Measurements from ENCODE around the gene CWC15.
"Not testable (repeated sequence)": the region's sequence is repeated elsewhere in the genome, so short reads cannot be mapped to it uniquely, and the experiment has no call there.

CWC15 gene

DNA sequence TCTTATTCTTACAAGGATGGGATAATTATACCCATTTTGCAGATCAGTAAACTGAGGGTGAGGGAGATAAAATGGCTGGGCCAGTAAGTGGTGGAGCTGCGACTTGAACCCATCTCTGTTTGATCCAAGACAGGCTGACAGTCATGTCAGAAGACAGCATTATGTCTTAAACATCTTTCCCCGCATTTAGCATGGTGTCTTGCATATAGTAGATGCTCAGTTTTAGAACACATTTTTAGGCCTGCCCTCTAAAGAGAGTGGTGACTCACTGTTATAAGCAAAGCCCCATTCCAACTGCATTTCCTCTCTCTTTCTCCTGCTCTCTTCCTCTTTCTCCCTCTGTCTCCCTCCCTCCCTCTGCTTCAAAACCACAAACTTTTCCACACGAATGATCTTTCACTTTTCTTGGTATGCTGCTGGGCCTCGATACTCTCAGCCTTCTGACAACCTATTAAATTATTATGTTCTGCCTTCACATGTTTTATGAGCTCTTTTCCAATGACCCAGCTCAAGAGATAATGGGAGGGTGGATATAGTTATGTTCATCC lies 25.2 kb downstream of the CWC15 start:
- no peak for DNase-seq

DNA sequence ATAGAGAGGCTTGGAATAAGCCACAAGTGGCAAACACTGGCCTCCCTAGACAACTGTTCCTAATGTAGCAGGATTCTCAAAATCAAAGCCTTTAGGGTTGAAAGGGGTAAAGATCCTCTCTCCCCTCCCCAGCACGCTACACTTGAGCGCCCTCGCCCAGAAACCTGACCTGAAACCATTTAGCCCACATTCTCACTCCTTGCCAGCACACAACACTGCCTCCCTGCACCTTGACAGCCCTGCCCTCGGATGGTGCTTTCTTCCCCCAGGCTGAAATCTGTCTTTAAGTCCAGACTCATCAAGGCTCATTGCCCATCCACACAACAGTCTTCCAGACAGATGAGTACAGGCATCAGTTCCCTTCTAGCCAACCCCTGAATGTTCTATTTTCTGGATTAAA lies 26.5 kb downstream of the CWC15 start:
- DNase-seq: no peak

DNA sequence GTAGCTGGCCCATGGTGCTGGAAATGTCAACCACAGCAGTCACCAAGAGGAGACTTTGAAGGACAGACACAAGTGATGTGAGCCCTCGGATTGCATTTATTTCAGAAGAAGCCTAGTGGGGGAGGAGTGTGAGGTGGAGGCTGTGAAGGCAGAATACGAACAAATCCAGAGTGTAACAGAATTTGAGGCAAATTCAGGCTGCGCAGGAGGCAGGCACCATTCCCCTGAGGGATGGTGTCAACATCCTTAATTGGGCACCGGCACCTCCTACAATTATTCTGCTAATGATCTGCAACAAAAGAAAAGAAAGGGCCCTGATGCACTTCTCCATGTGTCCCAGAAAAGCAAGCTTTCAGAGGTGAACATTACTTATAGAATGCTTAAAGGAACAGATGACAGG lies 32.2 kb downstream of the CWC15 start:
- no peak for DNase-seq

DNA sequence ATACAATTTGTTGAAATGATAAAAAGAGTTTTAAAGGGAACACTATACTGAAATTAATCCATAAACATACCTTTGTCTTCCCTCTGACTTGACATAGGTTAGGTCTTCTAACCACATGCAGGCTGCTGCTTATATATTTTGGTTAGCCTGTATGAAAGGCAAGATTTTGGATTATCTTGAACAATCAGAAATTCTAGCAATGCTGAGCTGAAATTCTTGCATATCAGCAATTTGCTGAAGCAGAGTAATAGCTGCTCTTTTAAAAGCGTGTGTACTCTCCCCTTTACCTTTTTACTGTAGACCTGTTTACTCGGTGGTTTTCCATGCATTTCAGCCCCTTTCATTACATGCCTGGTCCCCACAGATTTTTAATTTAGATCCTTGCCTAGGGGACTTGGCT lies 34.0 kb downstream of the CWC15 start:
- DNase-seq: no peak

DNA sequence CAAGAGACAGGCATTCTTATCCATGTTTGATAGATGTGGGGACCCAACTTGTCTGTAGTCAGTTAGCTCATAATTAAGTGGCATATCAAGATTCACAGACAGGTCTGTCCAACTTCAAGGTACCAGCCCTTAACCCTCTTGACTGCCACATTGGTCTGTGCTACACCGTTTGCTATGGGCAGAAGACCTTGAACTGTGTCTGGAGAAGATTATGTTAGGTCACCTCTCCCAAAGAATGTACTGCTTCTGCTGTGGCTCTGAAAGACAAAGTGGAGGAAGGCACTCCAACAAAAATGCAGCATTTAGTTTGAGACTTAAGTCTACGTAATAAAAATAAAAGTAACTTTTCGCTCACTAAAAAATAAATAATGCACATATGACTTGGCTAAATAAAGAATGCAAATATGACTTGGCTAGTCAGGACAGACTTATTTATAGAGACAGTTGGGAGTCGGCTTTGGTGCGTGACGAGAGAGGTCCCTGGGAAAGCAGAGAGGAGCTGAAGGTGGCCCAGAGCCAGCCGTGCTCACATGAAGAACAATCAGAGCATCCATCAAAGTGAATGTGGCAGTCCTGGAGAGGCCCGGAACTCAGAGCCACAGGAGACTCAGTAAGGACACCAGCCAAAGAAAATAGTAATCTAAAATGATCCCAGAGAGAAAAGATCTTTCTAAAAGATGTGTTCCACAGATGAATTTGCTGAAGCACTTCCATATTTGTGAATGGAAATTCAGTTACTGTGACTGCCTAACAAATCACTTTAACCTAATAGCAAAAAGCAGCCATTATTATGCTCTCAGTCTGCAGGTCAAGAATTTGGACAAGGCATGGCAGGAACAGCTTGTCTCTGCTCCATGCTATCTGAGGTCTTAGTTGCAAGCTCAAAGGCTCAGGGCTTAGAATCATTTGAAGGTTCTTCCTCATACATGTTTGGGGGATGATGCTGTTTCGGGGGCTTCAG lies 35.0 kb downstream of the CWC15 start:
- no peak for DNase-seq

DNA sequence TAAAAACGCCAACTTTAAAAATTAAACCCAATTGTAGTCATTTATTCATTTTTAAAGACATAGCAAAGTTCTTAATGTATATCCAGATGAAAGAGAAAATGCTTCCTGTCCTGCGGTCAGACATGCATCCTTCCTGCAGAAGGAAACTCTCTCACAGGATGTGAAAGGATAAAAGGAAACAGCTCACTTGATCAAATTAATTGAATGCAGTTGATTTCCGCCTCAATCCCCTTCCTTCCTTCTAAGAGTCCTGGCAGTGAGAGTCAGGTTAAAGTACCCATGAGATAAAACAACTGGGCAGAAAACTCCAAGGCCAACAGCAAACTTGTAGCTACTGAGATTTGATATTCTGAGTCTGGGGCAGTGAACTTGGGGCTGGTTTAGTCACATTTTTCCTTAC lies 38.5 kb downstream of the CWC15 start:
- no peak for DNase-seq

DNA sequence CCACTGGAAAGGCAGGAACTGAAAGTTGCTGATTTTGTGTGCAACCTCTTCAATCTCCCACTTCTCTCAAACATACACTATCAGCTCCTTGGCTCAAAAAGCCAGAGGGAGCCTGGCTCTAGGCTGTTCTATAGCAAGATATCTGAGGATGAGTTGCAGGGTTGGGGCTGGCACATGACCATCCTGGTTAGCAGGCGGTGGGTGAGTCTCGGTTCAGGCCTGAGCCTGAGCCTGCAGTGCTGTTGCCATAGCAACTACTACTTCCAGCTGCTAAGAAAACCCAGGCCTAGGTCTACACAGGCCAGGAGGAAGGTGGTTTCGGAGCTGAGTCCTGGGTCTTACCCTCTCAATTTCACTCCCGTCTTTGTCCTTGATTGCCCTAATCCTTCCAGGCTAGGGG lies 39.0 kb downstream of the CWC15 start:
- no peak for DNase-seq

DNA sequence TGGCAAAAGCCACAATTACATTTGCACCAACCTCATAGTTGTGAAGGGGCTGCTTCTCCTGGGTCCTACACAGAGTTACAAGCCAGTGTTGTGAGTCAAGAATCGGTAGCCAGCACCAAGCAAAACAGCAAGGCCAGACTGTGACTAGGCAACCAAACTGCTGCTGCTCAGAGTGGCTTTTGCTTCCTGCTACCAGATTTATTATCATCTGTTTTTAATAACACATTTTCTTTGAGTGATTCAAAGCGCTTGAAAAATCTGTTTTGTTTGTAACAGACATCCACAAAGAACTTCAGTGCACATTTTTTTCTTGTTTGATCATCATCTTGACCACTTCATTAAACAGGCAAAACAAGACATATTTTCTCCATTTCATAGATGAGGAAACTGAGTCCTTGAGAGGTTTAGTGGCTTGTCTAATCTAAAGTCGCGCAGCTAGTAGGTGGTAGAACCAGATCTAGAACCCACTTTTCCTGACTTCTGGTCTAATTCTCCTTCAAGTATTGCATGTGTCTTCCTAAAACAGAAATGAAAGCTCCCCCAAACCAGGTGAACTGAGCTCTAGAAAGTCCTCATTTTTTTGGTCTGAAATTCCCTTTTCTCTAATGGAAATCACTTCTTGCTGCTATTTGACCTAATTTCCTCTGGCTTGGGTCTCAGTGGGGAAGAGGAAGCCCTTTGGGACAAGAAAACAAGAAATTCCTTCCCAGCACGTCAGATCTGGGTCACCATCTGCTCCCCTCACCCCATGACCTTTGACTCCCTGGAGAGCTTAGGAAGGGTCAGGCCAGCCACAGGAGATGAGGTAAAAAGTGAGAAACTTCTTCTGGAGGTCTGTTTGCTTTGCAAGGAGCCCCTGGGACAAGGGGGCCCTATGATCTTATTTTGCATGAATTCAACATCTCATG lies 39.9 kb downstream of the CWC15 start:
- DNase-seq: no peak

DNA sequence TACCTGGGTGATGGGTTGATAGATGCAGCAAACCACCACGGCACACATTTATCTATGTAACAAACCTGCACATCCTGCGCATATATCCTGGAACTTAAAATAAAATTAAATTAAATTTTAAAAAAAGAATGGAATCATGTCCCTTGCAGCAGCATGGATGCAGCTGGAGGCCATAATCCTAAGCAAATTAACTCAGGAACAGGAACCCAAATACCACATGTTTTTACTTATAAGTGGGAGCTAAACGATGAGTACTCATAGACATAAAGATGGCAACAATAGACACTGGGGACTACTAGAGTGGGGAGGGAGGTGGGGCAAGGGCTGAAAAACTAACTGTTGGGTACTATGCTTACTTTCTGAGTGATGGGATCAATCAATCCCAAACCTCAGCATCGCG lies 40.9 kb downstream of the CWC15 start:
- DNase-seq: no peak

DNA sequence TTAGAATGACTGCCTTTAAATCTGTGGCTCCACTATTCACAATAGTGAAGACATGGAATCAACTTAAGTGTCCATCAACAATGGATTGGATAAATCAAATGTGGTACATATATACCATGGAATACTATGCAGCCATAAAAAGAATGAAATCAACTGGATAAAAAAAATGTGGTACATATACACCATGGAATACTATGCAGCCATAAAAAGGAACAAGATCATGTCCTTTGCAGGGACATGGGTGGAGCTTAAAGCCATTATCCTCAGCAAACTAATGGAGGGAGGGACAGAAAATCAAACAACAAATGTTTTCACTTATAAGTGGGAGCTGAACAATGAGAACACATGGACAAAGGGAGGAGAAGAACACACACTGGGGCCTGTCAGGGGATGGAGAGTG lies 41.3 kb downstream of the CWC15 start:
- DNase-seq: not testable (repeated sequence)

DNA sequence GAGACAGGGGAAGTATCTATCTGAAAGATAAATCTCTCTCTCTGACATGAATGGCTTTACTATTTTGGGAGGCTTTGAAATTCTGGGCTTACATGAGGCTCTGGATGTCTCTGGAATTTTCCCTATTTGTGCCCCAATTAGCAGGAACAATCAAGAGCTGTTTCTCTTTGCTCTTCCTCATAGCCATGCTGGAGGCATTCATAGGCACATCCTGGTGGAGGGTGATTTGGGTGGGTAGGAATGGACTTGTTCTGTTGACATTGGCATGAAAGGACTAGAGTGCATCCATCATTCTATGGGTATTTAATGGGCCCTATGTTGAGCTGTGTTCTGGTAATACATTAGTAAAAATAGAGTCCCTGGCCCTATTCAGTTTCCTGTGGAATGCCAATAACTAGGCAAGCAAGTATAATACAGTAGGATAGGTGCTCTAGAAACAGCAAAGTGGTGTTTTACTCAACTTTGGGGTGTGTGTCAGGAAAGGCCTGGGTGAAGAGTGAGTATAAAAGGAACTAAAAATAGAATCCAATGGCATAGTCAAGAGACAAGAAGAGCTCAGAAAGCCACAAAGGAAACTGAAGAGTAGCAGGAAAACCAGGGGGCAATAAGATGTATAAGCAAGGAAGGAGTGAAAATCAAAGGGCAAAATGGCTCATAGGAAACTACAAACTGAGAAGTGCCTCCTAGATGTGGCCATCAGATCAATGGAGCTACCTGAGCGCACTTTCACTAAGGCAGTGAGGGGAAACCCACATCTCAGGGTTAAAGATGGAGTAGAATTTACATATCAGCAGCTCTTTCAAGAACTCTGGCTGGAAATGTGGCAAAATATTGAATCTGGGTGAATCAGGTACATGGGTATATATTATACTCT lies 45.0 kb downstream of the CWC15 start:
- DNase-seq: no peak

DNA sequence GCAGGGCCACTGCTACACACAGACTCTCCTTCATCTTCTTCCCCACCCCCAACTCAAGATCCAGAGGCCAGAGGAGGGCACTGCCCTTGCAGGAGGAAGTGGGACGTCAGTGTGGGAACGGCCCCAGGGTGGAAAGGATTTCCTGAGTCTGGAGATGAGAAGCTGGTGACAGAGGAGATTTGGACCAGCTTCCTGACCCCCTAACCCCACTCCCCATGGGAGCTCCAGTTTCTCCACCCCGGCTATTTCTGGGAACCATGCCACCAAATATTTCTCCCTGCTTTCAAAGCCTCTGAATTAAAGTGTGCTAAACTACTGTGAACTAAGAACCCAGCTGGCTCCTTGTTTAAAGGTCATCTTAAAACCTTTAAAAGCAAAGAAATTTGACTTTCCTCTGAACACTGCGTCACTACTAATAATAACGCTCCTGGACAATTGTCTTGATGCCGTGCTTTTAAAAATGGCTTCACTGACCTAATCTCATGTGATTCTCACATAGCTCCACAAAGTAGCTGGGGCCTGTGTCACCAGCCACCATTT lies 46.6 kb downstream of the CWC15 start:
- no peak for DNase-seq

DNA sequence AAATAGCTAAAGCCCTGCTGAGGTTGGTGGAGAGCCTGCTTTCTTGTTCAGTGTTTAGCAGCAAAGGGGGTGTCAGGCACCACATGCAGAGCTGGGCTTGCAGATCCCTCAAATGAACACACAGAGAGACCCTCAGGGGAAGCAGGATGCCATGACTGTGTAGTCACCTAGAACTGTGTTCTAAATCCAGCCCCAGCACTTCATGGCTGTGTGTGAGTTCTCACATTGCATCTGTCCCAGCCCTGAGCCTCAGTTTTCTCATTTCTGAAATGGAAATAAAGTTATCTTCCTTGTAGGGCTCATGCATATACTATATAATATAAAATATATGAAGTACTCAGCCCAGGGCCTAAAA lies 47.1 kb downstream of the CWC15 start:
- no peak for DNase-seq

DNA sequence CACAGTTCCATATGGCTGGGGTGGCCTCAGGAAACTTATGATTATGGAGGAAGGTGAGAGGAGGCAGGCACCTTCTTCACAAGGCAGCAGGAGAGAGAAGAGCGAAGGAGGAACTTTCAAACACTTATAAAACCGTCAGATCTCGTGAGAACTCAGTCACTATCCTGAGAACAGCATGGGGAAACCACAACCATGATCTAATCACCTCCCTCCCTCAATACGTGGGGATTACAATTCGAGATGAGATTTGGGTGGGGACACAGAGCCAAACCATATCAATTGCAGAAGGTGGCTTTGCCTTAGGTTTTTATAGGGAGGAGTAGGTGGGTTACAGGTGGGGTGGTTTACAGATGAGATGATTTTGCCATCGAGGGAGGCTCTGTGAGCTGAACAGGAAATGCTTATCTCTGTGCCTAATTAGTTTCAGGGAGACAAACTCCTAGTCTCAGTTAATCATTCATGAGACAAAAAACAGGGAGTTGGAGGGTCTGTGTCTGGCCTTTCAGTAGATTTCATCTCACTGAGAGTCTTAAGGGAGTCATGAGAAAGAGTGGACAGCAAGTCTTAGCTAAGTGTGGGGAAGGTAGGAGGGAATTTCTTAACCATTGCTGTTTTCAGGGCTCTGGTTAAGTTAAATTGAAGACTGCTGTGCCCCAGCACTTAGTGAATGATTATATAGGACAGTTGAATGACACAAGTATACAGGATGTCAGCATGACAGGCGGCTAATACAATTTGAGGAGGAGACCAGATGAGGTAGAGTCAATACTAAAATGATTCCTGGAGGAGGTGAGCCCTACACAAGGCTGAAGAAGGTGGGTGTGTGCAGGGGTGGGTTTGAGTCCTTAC lies 47.7 kb downstream of the CWC15 start:
- DNase-seq: no peak

DNA sequence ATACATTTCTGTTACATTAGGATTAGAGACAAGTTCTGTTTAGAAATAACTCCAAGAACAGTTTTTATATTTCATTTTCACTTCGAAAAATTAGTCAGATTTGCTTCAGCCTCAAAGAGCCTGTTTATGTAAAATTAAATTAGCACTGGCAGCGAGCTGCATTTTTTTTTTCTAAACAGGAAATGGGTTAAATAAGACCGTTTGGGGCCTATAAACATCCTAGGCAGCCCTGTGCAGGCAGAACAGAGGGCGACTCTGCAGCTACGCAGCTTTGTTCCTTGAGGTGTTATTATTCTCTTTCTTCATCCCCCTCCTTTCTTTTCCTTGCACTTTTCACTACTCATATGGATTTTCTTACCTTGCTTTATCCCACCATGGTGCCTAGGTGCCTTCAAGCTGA lies 48.7 kb downstream of the CWC15 start:
- no peak for DNase-seq

DNA sequence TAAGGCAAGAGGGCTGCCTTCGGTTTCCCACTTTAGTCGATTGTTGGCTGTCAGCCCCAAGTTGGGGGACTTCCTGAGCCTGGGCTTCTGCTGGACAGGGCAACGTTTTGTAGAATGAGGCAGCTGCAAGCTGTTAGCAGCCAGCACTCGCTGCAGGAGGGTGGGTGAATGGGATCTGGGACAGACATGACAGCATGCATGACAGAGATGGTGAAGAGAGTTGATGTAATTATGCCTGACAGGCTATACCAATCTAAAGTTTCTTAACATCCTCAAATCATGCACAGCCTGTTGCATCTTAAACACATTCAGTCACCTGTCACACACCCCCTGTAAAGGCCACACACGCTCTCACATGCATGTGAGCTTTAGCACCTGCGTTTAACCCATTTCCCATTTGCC lies 49.2 kb downstream of the CWC15 start:
- DNase-seq: no peak

DNA sequence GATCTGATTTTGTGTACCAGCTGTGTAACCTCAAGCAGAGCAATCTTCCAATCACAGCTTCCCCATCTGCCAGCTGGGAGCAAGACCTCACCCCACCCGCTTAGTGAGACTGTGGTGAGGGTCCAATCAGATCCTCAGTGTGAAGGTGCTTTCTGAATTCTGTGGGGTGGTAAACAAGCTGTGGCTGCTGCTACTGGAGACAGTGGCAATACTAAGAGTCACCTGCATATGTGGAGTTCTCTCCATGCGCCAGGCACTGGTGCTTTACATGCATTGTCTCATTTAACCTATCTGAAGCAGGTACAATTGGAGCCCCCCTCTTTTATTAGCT lies 50.4 kb downstream of the CWC15 start:
- no peak for DNase-seq

DNA sequence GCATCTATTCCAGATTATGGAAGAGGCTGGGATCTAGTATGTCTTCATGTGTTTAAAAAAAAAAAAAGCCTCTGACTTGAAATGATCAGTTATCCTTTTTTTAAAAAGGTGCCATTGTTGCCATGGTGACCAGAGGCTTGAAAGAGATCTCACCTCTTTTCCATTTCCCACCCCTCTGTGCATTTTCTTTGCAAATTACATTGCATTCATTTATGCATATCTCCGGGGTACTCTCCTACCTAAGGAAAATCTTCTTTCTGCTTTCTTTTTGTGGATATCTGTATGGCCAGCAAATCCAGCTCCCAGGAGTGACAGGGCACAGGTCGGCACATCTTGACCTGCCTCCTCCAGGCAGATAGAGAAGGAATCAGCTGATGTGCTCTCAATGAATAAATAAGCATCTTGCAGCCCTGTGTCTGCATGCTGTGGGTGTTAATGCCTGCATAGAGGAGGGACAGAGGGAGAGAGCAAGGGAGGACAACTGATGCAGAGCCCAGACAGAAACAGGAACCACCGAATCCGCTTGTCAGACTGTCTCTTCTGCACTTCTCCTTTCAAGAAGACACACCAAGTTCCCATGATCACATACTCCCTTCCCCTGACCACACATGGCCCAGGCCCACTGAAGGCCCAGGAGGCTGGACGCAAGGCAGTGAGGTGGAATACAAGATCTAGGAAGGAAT lies 50.9 kb downstream of the CWC15 start:
- no peak for DNase-seq

DNA sequence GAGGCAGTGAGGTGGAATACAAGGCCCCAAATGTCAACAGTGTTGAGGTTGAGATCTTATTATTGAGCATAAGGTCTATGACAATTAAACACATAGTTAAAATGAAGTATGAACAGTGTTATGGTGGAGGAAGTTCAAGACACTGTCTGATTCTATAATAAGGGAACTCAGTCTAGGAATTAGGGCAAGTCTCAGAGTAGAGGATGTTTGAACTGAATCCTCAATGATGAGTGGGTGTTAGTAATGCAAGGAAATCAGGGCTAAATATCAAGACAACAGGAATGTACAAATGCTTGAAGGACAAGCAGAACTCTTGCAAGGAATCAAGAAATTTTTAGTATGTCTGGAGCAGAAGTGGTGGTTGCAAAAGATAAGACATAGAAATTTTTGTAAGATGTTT lies 53.0 kb downstream of the CWC15 start:
- no peak for DNase-seq

DNA sequence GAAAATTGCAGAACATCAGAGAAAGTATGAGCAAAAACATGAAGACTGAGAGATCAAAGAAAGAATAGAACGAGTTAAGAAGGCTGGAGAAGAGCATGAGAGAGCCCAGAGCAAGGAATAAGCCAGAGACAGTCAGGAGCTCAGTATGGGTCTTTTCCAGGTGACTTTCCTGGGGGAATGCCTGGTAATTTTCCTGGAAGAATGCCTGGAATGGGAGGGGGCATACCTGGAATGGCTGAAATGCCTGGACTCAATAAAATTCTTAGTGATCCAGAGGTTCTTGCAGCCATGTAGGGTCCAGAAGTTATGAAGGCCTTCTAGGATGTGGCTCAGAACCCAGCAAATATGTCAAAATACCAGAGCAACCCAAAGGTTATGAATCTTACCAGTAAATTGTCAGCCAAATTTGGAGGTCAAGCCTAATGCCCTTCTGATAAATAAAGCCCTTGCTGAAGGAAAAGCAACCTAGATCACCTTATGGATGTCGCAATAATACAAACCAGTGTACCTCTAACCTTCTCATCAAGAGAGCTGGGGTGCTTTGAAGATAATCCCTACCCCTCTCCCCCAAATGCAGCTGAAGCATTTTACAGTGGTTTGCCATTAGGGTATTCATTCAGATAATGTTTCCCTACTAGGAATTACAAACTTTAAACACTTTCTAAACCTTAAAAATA lies 59.5 kb downstream of the CWC15 start:
- DNase-seq: not testable (repeated sequence)

Measured in effector CD8-positive, alpha-beta T cell (primary cell).